SK-N-SH (cell line): Measurements from ENCODE around the gene SMARCA2. TPM values are rescaled to one million over a fixed set of nuclear protein-coding genes. Genes with fewer than 3 reads are reported as not detected.

Experiments
- CTCF ChIA-PET: fragments of 300-600, 350-600 bp; formaldehyde crosslinking; extraction: SDS; loops from one replicate; lab custom pipeline; 2021; lab: Yijun Ruan, JAX
- POLR2A ChIA-PET: fragments of 350-600 bp; sonication (Branson Sonifier 250); formaldehyde crosslinking; extraction: SDS; loops from one replicate; lab custom pipeline; 2020; ENCODE audit warnings: antibody characterized with exemption, inconsistent platforms; lab: Yijun Ruan, JAX
- DNase-seq: peaks from one replicate; pipeline ENCODE4 v3.0.0; 2012
- H2AFZ ChIP-seq: fragments of 200-600 bp; sonication (generic); 2 replicates; pipeline ENCODE4 v1.8.1; 2016; ENCODE audit warnings: antibody characterized with exemption, mild to moderate bottlenecking, low read depth
- H3F3A ChIP-seq: fragments of 200-600 bp; sonication (generic); replicated peaks from 2 replicates; pipeline ENCODE3; 2016; ENCODE audit warnings: antibody characterized with exemption, mild to moderate bottlenecking; ENCODE audit not compliant: insufficient read depth
- H3K27ac ChIP-seq, 2 experiments: fragments of 200-500 bp in 1 of 2; fragments of 200-600 bp in 1 of 2; sonication (Bioruptor generic) in 1 of 2; sonication (generic), shearing (Covaris generic) in 1 of 2; 2 replicates each; pipeline versions ENCODE4 v1.5.1 to v1.6.1; 2014 to 2016; ENCODE audit warnings: low read depth in 2 of 2, inconsistent platforms in 1 of 2, low read length in 1 of 2, mild to moderate bottlenecking in 1 of 2, mixed read lengths in 1 of 2
- H3K27me3 ChIP-seq: fragments of 200-600 bp; sonication (generic), shearing (Covaris generic); 2 replicates; pipeline ENCODE4 v1.6.1; 2016; ENCODE audit warnings: mixed run types; ENCODE audit not compliant: insufficient read depth
- H3K36me3 ChIP-seq, 2 experiments: fragments of 200-500 bp in 1 of 2; fragments of 200-600 bp in 1 of 2; sonication (Bioruptor generic) in 1 of 2; sonication (generic) in 1 of 2; replicated peaks in 1 of 2; 2 replicates each; pipeline versions ENCODE3 to v1.5.1; 2014 to 2016; ENCODE audit warnings: low read length in 1 of 2, mild to moderate bottlenecking in 1 of 2; ENCODE audit not compliant: insufficient read depth in 2 of 2, control insufficient read depth in 1 of 2
- H3K4me1 ChIP-seq, 2 experiments: fragments of 200-500 bp in 1 of 2; fragments of 200-600 bp in 1 of 2; sonication (Bioruptor generic) in 1 of 2; sonication (generic), shearing (Covaris generic) in 1 of 2; 2 replicates each; pipeline versions ENCODE4 v1.5.1 to v1.6.1; 2014 to 2016; ENCODE audit warnings: low read depth in 1 of 2, low read length in 1 of 2, mixed run types in 1 of 2; ENCODE audit not compliant: insufficient read depth in 2 of 2, control insufficient read depth in 1 of 2
- H3K4me2 ChIP-seq: fragments of 200-600 bp; sonication (generic), shearing (Covaris generic); 2 replicates; pipeline ENCODE4 v1.6.1; 2017; ENCODE audit warnings: mixed run types
- H3K4me3 ChIP-seq, 2 experiments: fragments of 200-500 bp in 1 of 2; fragments of 200-600 bp in 1 of 2; sonication (Bioruptor generic) in 1 of 2; sonication (generic), shearing (Covaris generic) in 1 of 2; 2 replicates each; pipeline versions ENCODE4 v1.5.1 to v1.8.1; 2014 to 2016; ENCODE audit warnings: low read depth in 2 of 2, inconsistent platforms in 1 of 2, low read length in 1 of 2, mild to moderate bottlenecking in 1 of 2, mixed read lengths in 1 of 2, moderate library complexity in 1 of 2
- H3K79me2 ChIP-seq: fragments of 200-600 bp; sonication (generic); 2 replicates; pipeline ENCODE4 v1.8.1; 2017; ENCODE audit warnings: mild to moderate bottlenecking; ENCODE audit not compliant: insufficient read depth
- H3K9ac ChIP-seq: fragments of 200-600 bp; sonication (generic); 2 replicates; pipeline ENCODE4 v1.6.1; 2017; ENCODE audit warnings: mixed run types
- H3K9me2 ChIP-seq: fragments of 200-600 bp; sonication (generic); 2 replicates; pipeline ENCODE4 v1.6.1; 2017; ENCODE audit warnings: mixed run types
- H3K9me3 ChIP-seq: fragments of 200-600 bp; sonication (generic); 2 replicates; pipeline ENCODE4 v1.6.1; 2017; ENCODE audit warnings: mixed run types, mild to moderate bottlenecking, moderate library complexity
- H4K20me1 ChIP-seq: fragments of 200-600 bp; sonication (generic); 2 replicates; pipeline ENCODE4 v1.6.1; 2017; ENCODE audit warnings: mild to moderate bottlenecking, mixed run types; ENCODE audit not compliant: insufficient read depth
- CHD2 ChIP-seq: fragments of 150-350 bp; IDR thresholded peaks from 2 replicates; pipeline ENCODE4 v1.6.1; 2018; ENCODE audit warnings: low read length; ENCODE audit not compliant: partially characterized antibody
- ELF1 ChIP-seq: IDR thresholded peaks from 2 replicates; pipeline ENCODE4 v1.4.0; 2012
- EP300 ChIP-seq, 2 experiments: IDR thresholded peaks; 2 replicates each; pipeline versions ENCODE4 v1.4.0 to v1.6.1; 2012; ENCODE audit warnings: borderline replicate concordance in 1 of 2, low read depth in 1 of 2, low read length in 1 of 2
- EZH2phosphoT487 ChIP-seq: fragments of 200-600 bp; sonication (generic); IDR thresholded peaks from 2 replicates; pipeline ENCODE4 v1.6.1; 2017; ENCODE audit warnings: low read depth, mixed run types, mild to moderate bottlenecking, antibody characterized with exemption, moderate library complexity, borderline replicate concordance
- FOXJ3 ChIP-seq: sonication (generic); formaldehyde crosslinking; IDR thresholded peaks from 2 replicates; pipeline ENCODE4 v1.5.1; 2020; ENCODE audit warnings: mild to moderate bottlenecking, missing genetic modification reagents
- FOXM1 ChIP-seq: IDR thresholded peaks from 2 replicates; pipeline ENCODE4 v1.4.0; 2012; ENCODE audit warnings: low read depth, mild to moderate bottlenecking
- JUND ChIP-seq: IDR thresholded peaks from 2 replicates; pipeline ENCODE4 v1.4.0; 2012
- MEF2A ChIP-seq: IDR thresholded peaks from 2 replicates; pipeline ENCODE4 v1.4.0; 2012; ENCODE audit warnings: low read depth, borderline replicate concordance
- MXI1 ChIP-seq: IDR thresholded peaks from 2 replicates; pipeline ENCODE4 v1.6.1; 2012; ENCODE audit warnings: mild to moderate bottlenecking, low read depth, low read length, improper control_type of control experiment
- NFIC ChIP-seq: IDR thresholded peaks from 2 replicates; pipeline ENCODE4 v1.4.0; 2012; ENCODE audit warnings: borderline replicate concordance
- POLR2AphosphoS5 ChIP-seq: IDR thresholded peaks from 2 replicates; pipeline ENCODE4 v1.6.1; 2012; ENCODE audit warnings: low read depth, low read length
- RAD21 ChIP-seq: IDR thresholded peaks from 2 replicates; pipeline ENCODE4 v1.6.1; 2012; ENCODE audit warnings: mild to moderate bottlenecking, low read length
- SMC3 ChIP-seq: IDR thresholded peaks from 2 replicates; pipeline ENCODE4 v1.6.1; 2012; ENCODE audit warnings: low read depth, low read length, improper control_type of control experiment
- TEAD4 ChIP-seq: IDR thresholded peaks from 2 replicates; pipeline ENCODE4 v1.4.0; 2012; ENCODE audit warnings: mild to moderate bottlenecking, borderline replicate concordance; ENCODE audit not compliant: insufficient read depth
- YY1 ChIP-seq: IDR thresholded peaks from 2 replicates; pipeline ENCODE4 v1.4.0; 2012; ENCODE audit warnings: low read depth, mild to moderate bottlenecking
- WGBS: methylation state at CpG from one replicate; pipeline ENCODE4 v1.1.6; 2017; ENCODE audit warnings: low lambda C conversion rate; 5-methylcytosine and 5-hydroxymethylcytosine counted together
- polyA plus RNA-seq, 3 experiments: library from polyadenylated mRNA; depleted of rRNA; stranded (reverse); fragments of >200 nt; gene quantifications; 2 replicates each; pipeline ENCODE4 v1.2.3, GENCODE V29; 2012
- TF ChIP-seq, protein P1 (sequence below): IDR thresholded peaks from 2 replicates; pipeline ENCODE4; 2012
- TF ChIP-seq, protein P2 (sequence below): IDR thresholded peaks from 2 replicates; pipeline ENCODE4 v1.4.0; 2012; ENCODE audit warnings: low read depth, borderline replicate concordance
- TF ChIP-seq, protein P3 (sequence below): IDR thresholded peaks from 2 replicates; pipeline ENCODE4 v1.4.0; 2012; ENCODE audit warnings: low read depth
- TF ChIP-seq, protein P4 (sequence below): fragments of 150-350 bp; IDR thresholded peaks from 2 replicates; pipeline ENCODE4 v1.6.1; 2016; ENCODE audit warnings: mild to moderate bottlenecking, low read depth, low read length
- TF ChIP-seq, protein P5 (sequence below): fragments of 150-350 bp; IDR thresholded peaks from 2 replicates; pipeline ENCODE4 v1.6.1; 2017; ENCODE audit warnings: antibody characterized with exemption, low read length, low read depth, borderline replicate concordance
- TF ChIP-seq, protein P6 (sequence below): fragments of 200-600 bp; sonication (generic); IDR thresholded peaks from 2 replicates; pipeline ENCODE4 v1.6.1; 2017; ENCODE audit warnings: antibody characterized with exemption, mild to moderate bottlenecking, moderate library complexity
- TF ChIP-seq, protein P7 (sequence below): IDR thresholded peaks from 2 replicates; pipeline ENCODE4 v1.6.1; 2012; ENCODE audit warnings: mild to moderate bottlenecking, low read depth, low read length, moderate library complexity

The SMARCA2 gene
- polyA plus RNA-seq, 1 of the 3 experiments (the other 2 are of a cell fraction) = 17.4 TPM

DNA sequence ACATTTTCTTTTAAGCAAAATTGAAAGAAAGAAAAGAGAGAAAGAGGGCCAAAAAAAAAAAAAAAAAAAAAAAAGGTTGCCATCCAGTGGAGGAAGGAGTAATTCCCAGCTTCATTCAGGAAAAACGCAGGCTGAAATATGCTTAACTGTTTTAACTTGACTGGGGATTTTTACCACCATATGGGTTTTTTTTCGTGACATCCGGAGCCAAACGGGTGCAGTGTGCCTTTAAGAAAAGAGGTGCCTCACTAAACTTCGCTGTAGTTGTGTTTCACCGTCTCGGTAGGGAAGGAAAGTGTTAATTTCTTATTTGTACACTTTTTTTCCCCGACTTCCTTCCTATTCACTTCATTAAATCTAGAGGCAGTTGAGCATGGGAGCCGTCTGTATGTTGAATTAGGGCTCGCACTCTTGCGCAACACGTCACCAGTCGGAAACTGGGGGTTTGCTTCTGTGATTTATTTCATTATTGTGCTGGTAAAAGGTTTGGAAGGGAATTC, 143.0 kb downstream of the SMARCA2 start:
- WGBS = 4% methylated on average over 13 of the region's 13 CpGs
- Histone ChIP-seq H4K20me1 (no peaks in the 10 kb centered on the region), H3K4me3 (peak overlapping the region; percentile 55 to 68), H2AFZ (peak overlapping the region; percentile 80; the same call in 1 of the 2 replicates), H3K9me2 (no peaks in the 10 kb centered on the region), H3K9me3 (no peaks in the 10 kb centered on the region), H3K4me1 (peaks cover 13% of the 10 kb centered on the region in 2 experiments; a peak in 3 of 4 replicates), H3K36me3 (peaks cover 0 to 5% of the 10 kb centered on the region in 2 experiments), H3K4me2 (peak overlapping the region; percentile 75), H3K27me3 (no peaks in the 10 kb centered on the region), H3K79me2 (peaks cover 10% of the 10 kb centered on the region), H3K9ac (peak overlapping the region; percentile 70), H3K27ac (peak overlapping the region; percentile 50 to 79; a peak in 3 of 4 replicates), H3F3A (no peaks in the 10 kb centered on the region)
- DNase-seq = peak; percentile 19
- ChIA-PET CTCF (interaction anchor here (1.2 to 1.8 kb wide), 2 partner anchors 26 kb away, joined by 4 to 5 read pairs; no protein-coding TSS in a partner anchor), POLR2A (interaction anchor here (1.7 kb wide), 1 partner anchor 50 kb away, joined by 6 read pairs; no protein-coding TSS in a partner anchor)
- no peak for TF ChIP-seq TEAD4
- TF ChIP-seq FOXM1 = no peak
- TF ChIP-seq EP300 (IDR thresholded peaks at IDR 0.05; ENCODE audit: borderline replicate concordance in 1 of 2, low read depth in 1 of 2, low read length in 1 of 2) = no peak
- TF ChIP-seq POLR2AphosphoS5 = no peak
- TF ChIP-seq NFIC = no peak
- TF ChIP-seq YY1 = no peak
- no peak for TF ChIP-seq EZH2phosphoT487
- TF ChIP-seq, protein P1, sequence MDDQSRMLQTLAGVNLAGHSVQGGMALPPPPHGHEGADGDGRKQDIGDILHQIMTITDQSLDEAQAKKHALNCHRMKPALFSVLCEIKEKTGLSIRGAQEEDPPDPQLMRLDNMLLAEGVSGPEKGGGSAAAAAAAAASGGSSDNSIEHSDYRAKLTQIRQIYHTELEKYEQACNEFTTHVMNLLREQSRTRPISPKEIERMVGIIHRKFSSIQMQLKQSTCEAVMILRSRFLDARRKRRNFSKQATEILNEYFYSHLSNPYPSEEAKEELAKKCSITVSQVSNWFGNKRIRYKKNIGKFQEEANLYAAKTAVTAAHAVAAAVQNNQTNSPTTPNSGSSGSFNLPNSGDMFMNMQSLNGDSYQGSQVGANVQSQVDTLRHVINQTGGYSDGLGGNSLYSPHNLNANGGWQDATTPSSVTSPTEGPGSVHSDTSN = peak; percentile 25; the same call in 1 of the 2 replicates
- TF ChIP-seq, protein P2, sequence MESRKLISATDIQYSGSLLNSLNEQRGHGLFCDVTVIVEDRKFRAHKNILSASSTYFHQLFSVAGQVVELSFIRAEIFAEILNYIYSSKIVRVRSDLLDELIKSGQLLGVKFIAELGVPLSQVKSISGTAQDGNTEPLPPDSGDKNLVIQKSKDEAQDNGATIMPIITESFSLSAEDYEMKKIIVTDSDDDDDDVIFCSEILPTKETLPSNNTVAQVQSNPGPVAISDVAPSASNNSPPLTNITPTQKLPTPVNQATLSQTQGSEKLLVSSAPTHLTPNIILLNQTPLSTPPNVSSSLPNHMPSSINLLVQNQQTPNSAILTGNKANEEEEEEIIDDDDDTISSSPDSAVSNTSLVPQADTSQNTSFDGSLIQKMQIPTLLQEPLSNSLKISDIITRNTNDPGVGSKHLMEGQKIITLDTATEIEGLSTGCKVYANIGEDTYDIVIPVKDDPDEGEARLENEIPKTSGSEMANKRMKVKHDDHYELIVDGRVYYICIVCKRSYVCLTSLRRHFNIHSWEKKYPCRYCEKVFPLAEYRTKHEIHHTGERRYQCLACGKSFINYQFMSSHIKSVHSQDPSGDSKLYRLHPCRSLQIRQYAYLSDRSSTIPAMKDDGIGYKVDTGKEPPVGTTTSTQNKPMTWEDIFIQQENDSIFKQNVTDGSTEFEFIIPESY = no peak
- TF ChIP-seq RAD21 = no peak
- no peak for TF ChIP-seq SMC3
- TF ChIP-seq, protein P3, sequence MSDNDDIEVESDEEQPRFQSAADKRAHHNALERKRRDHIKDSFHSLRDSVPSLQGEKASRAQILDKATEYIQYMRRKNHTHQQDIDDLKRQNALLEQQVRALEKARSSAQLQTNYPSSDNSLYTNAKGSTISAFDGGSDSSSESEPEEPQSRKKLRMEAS = no peak
- TF ChIP-seq, protein P4, sequence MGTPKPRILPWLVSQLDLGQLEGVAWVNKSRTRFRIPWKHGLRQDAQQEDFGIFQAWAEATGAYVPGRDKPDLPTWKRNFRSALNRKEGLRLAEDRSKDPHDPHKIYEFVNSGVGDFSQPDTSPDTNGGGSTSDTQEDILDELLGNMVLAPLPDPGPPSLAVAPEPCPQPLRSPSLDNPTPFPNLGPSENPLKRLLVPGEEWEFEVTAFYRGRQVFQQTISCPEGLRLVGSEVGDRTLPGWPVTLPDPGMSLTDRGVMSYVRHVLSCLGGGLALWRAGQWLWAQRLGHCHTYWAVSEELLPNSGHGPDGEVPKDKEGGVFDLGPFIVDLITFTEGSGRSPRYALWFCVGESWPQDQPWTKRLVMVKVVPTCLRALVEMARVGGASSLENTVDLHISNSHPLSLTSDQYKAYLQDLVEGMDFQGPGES = no peak
- no peak for TF ChIP-seq MEF2A
- TF ChIP-seq MXI1 = peak; percentile 6; the same call in 1 of the 2 replicates
- no peak for TF ChIP-seq FOXJ3 (CRISPR knock-in tag)
- TF ChIP-seq, protein P5, sequence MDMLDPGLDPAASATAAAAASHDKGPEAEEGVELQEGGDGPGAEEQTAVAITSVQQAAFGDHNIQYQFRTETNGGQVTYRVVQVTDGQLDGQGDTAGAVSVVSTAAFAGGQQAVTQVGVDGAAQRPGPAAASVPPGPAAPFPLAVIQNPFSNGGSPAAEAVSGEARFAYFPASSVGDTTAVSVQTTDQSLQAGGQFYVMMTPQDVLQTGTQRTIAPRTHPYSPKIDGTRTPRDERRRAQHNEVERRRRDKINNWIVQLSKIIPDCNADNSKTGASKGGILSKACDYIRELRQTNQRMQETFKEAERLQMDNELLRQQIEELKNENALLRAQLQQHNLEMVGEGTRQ = no peak
- no peak for TF ChIP-seq ELF1
- TF ChIP-seq, protein P6, sequence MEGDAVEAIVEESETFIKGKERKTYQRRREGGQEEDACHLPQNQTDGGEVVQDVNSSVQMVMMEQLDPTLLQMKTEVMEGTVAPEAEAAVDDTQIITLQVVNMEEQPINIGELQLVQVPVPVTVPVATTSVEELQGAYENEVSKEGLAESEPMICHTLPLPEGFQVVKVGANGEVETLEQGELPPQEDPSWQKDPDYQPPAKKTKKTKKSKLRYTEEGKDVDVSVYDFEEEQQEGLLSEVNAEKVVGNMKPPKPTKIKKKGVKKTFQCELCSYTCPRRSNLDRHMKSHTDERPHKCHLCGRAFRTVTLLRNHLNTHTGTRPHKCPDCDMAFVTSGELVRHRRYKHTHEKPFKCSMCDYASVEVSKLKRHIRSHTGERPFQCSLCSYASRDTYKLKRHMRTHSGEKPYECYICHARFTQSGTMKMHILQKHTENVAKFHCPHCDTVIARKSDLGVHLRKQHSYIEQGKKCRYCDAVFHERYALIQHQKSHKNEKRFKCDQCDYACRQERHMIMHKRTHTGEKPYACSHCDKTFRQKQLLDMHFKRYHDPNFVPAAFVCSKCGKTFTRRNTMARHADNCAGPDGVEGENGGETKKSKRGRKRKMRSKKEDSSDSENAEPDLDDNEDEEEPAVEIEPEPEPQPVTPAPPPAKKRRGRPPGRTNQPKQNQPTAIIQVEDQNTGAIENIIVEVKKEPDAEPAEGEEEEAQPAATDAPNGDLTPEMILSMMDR = peak; percentile 31; the same call in 1 of the 2 replicates
- TF ChIP-seq, protein P7, sequence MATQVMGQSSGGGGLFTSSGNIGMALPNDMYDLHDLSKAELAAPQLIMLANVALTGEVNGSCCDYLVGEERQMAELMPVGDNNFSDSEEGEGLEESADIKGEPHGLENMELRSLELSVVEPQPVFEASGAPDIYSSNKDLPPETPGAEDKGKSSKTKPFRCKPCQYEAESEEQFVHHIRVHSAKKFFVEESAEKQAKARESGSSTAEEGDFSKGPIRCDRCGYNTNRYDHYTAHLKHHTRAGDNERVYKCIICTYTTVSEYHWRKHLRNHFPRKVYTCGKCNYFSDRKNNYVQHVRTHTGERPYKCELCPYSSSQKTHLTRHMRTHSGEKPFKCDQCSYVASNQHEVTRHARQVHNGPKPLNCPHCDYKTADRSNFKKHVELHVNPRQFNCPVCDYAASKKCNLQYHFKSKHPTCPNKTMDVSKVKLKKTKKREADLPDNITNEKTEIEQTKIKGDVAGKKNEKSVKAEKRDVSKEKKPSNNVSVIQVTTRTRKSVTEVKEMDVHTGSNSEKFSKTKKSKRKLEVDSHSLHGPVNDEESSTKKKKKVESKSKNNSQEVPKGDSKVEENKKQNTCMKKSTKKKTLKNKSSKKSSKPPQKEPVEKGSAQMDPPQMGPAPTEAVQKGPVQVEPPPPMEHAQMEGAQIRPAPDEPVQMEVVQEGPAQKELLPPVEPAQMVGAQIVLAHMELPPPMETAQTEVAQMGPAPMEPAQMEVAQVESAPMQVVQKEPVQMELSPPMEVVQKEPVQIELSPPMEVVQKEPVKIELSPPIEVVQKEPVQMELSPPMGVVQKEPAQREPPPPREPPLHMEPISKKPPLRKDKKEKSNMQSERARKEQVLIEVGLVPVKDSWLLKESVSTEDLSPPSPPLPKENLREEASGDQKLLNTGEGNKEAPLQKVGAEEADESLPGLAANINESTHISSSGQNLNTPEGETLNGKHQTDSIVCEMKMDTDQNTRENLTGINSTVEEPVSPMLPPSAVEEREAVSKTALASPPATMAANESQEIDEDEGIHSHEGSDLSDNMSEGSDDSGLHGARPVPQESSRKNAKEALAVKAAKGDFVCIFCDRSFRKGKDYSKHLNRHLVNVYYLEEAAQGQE = no peak
- no peak for TF ChIP-seq CHD2
- no peak for TF ChIP-seq JUND
